A549 (cell line): ENCODE data around the gene ADCY2.

ENCODE experiments used
- JUN ChIP-seq, 2 experiments: fragments of >200 bp; sonication (Bioruptor Twin); formaldehyde crosslinking; IDR thresholded peaks; 2 replicates in 1 of 2; 3 replicates in 1 of 2; pipeline ENCODE4 v1.6.1; 2016 to 2017
- MAFK ChIP-seq: fragments of 450-650 bp; IDR thresholded peaks from 2 replicates; pipeline ENCODE4 v1.6.1; 2014; ENCODE audit not compliant: partially characterized antibody
- POLR2A ChIP-seq: IDR thresholded peaks from 2 replicates; pipeline ENCODE4 v1.6.1; 2012; ENCODE audit warnings: mild to moderate bottlenecking, low read length
- TF ChIP-seq, protein P1 (sequence below): fragments of >200 bp; sonication (Bioruptor Twin); formaldehyde crosslinking; IDR thresholded peaks from 3 replicates; pipeline ENCODE4 v1.5.1; 2016
- TF ChIP-seq, protein P2 (sequence below): fragments of 450-650 bp; IDR thresholded peaks from 2 replicates; pipeline ENCODE4 v1.6.1; 2014; ENCODE audit warnings: antibody characterized with exemption

GRCh38 chr5:7396713-7397454 is 946 bp downstream of the ADCY2 start:
- TF ChIP-seq, protein P1, sequence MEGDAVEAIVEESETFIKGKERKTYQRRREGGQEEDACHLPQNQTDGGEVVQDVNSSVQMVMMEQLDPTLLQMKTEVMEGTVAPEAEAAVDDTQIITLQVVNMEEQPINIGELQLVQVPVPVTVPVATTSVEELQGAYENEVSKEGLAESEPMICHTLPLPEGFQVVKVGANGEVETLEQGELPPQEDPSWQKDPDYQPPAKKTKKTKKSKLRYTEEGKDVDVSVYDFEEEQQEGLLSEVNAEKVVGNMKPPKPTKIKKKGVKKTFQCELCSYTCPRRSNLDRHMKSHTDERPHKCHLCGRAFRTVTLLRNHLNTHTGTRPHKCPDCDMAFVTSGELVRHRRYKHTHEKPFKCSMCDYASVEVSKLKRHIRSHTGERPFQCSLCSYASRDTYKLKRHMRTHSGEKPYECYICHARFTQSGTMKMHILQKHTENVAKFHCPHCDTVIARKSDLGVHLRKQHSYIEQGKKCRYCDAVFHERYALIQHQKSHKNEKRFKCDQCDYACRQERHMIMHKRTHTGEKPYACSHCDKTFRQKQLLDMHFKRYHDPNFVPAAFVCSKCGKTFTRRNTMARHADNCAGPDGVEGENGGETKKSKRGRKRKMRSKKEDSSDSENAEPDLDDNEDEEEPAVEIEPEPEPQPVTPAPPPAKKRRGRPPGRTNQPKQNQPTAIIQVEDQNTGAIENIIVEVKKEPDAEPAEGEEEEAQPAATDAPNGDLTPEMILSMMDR: no peak
- TF ChIP-seq JUN (IDR thresholded peaks at IDR 0.05) (no peak), MAFK (no peak), POLR2A (no peak)
- TF ChIP-seq, protein P2, sequence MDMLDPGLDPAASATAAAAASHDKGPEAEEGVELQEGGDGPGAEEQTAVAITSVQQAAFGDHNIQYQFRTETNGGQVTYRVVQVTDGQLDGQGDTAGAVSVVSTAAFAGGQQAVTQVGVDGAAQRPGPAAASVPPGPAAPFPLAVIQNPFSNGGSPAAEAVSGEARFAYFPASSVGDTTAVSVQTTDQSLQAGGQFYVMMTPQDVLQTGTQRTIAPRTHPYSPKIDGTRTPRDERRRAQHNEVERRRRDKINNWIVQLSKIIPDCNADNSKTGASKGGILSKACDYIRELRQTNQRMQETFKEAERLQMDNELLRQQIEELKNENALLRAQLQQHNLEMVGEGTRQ: no peak
